GM21737 (cell line): ENCODE data around the gene PCMT1.
"Not testable (repeated sequence)": the region's sequence is repeated elsewhere in the genome, so short reads cannot be mapped to it uniquely, and the experiment has no call there.

Source experiments
- ATAC-seq: cut with Tn5 transposase; IDR thresholded peaks from one replicate; pipeline ENCODE4 v1.9.1; 2021; ENCODE audit warnings: mild to moderate bottlenecking, moderate library complexity; ENCODE audit not compliant: unreplicated experiment

Gene PCMT1

DNA sequence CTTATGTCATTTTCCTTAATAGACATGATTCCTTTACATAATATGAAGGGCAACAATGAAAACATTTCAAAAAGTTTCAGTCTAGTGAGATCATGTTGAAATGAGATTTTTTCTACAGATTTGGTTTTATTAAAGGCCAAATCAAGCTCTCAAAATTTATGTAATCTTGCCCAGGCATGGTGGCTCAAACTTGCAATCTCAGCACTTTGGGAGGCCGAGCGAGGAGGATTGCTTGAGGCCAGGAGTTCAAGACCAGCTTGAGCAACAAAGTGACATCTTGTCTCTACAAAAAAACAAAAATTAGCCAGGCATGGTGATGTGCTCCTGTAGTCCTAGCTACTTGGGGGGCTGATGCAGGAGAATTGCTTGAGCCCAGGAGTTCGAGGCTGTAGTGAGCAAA, 63.8 kb downstream of the PCMT1 start:
- ATAC-seq: no peak

DNA sequence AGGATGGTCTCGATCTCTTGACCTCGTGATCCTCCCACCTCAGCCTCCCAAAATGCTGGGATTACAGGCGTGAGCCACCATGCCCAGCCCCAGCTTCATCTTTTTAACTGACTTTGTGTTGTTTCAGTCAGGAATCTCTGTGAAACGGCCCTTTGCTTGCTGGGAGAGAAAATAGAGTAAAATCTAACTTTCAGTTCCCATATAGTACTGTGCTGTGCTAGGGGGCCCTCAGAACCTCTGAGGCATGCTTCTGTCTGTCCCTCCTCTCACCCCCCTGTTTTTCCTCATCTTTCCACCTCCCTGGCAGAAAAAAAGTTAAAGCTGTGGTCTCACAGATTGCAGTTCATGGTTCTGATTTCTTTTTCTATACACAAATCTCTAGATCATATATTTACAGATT, 66.2 kb downstream of the PCMT1 start:
- ATAC-seq: no peak

DNA sequence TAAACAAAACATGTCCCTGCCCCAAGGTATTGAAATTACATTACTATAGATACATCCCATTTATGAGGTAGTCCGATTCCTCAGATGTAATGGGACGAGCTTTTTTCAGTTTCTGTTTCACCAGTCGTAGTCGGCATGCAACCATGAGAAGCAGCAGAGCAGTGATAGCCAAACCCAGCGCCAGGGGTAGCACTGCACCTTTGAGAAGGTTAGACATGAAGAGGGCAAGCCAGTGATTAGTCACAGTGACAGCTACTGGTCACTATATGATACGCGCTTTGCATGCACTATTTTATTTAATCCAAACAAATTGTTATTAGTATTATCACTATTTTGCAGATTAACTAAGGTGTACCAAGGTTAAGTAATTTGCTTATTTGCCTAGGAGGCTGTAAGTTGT, 71.0 kb downstream of the PCMT1 start:
- no peak for ATAC-seq

DNA sequence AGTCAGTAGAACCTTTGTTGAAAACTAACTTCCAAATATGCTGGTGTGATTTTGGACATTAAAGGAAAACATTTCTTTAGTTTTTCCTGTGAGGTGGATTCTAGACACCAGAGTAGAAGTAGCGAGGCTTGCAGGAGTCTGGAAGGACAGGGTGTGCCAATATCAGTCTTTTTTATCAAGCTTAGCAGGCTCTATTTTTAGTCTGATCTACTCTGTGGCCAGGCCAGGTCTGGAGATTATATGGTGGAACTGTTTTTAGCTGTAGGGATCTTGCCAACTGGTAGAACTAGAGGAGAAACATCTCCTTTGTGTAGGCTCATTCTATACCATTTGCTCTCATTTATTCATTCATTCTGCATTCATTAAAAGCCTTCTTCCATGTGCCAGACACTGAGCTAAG, 72.0 kb downstream of the PCMT1 start:
- no peak for ATAC-seq

DNA sequence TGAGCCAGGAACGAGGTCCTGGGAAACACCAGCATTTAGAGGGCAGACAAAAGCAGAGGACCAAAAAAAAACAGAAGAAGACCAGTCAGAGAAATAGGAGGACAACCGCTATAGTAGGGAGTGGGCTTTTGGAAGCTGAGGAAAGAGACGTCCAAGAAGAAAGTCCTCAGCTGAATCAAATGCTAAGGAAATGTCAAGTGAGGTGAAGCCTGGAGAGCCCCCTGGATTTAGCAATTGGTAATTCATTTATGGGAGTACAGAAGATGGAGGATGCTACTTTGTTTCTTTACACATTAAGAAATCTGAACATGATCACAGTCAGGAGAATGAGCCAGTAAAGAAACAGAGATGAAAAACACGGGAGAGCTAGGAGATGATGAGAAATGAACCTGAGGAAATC, 73.5 kb downstream of the PCMT1 start:
- no peak for ATAC-seq

DNA sequence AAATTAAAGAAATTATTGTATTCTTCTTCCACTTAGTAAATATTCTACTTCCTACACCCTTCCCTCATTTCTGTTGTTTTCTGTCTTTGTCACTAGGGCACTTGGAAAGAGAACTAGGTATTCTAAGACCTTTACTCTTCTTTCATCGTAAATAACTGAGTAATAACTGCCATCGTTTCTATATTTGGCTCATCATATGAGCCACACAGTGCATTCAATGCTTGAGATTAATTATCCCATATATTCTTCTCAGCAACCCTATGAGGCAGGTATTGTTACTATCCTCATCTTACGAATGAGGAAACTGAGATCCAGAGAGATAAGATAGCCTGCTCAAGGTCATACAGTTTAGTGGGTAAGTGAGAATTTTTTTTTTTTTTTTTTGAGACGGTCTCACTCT, 75.8 kb downstream of the PCMT1 start:
- no peak for ATAC-seq

DNA sequence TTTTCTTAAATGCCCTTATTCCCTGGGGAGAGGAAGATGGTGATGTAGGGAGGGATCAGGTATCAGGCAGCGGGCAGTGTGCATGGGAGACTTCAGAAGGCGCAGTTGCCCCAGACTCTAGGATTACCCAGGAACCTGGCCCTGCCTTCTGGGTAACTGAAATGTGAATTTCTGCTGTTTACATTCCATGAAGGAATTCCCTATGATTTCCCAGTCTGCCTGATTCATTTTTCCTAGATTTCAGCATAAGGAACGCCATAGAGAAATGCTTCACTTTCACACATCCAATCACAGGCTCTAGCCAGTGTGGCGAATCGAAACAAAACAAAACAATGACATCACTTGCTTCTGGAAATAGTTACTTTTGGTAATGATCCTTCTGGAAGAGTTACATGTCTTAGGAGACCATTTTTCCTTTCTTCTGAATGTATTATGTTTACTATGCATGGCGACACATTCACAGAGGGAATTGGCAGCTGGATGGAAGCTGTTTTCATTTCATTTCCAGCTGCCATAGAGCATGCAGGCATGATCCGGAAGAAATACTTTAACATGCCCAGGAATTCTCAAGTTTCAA, 81.3 kb downstream of the PCMT1 start:
- no peak for ATAC-seq

DNA sequence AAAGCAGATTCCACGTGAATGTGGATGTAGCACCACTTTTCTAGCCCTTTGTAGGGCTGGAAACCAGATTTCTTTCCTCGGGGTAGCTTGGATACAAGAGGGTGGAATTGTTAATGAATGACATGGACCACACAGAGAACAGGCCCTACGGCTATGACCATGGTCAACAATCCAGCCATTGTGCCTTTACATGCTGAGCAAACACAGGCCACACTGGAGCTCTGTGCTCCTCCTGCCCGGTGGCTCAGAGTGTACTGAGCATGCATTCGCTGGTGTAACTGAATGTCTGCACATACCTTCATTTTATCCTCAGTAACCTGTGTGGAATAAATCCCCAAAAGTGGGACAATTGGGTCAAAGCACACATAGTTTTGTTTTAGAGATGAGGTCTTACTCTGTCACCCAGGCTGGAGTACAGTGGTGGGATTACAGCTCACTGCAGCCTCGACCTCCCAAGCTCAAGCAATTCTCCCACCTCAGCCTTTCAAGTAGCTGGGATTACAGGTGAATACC, 81.8 kb downstream of the PCMT1 start:
- no peak for ATAC-seq

DNA sequence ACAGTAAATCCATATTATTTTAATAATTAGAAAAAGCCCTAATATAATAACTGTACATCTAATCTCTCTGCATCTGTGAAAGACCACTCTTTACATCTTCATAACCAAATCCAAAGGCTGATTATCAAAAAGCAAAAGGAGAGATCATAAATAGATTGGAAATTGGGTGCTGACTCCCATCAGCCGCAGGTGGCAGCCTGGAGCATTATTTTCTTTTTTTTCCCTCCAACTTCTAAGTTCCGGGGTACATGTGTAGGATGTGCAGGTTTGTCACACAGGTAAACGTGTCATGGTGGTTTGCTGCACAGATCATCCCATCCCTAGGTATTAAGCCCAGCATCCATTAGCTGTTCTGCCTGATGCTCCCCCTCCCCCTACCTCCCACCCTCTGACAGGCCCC, 84.1 kb downstream of the PCMT1 start:
- no peak for ATAC-seq

DNA sequence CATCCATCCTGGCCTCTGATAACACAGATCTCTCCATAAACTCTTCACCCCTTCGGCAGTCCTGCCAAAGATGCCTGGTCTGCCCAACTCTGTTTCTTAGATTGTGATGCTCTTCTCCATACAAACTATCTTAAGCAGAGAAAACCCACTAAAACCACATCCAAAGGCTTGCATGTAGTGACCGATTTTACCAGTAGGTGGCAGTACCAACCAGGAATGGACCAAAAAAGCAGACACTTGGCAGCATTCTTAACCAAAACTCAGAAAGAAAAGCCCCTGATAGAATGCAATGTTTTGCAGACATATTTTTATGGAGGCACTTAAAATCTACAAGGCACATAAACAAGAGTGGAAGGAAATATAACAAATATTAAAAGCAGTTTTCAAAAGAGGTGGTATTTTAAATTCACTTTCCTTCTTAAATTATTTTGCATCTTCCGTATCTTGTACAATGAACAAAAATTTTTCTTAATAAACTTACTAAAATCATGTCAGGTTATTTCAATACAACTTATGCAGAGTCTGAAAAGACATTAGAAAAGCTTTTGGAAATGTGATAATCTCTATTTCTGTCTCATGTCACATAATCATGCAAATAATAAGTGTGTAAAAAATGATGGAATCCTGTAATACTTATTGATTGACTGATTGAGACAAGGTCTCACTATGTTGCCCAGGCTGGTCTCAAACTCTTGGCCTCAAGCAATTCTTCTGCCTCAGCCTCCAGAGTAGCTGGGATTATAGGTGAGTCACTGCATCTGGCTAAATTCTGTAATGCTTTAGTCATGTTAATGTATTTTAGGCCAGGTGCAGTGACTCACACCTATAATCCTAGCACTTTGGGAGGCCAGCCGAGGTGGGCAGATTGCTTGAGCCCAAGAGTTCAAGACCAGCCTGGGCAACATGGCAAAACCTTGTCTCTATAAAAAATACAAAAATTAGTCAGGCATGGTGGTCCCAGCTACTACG, 85.3 kb downstream of the PCMT1 start:
- no peak for ATAC-seq

DNA sequence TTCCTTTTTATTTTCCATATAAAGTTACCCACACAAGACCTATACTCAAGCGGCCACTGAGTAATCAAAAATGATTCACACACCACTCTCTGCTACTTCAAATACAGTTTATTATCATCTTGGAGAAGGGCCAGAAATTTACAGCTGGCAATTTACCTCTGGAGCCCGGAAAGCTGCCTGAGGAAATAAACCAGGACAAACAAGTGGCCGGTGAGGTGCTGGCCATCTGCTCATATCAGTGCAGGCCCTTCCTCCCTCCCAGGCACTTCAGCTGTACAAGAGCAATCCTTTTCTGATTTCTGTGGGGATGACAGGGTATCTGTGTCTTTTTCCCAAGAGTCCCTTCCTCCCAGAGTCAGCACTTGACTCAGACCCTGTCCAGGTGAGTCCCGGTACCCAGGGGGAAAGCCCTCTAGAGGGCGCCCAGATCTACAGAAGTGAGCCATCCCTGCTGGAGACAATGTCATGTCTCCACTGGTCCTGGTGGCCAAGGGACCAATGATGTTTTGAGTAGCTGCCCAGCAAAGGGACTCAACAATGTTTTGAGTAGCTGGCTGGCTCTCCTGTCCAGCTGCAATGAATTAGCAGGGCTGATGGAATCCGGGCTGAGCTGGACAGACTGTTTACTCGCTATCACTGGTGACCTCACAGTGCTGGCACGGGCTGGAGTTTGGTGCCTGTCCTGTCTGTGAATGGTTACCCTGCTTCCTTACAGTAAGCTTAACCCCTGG, 91.0 kb downstream of the PCMT1 start:
- no peak for ATAC-seq

DNA sequence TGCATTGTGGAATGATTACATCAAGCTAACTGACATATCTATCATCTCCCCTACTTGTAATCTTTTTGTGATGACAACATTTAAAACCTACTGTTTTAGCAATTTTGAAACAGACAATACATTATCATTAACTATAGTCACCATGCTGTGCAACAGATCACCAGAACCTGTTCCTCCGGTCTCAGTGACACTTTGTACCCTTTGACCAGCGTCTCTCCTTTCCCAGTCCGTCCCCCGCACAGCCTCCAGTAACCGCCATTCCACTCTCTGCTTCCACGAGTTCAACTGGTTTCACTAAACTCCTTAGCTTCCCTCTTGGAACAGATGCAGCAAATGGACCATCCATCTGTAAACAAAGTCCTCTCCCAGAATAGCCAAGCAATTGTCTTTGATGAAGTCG, 92.8 kb downstream of the PCMT1 start:
- no peak for ATAC-seq

DNA sequence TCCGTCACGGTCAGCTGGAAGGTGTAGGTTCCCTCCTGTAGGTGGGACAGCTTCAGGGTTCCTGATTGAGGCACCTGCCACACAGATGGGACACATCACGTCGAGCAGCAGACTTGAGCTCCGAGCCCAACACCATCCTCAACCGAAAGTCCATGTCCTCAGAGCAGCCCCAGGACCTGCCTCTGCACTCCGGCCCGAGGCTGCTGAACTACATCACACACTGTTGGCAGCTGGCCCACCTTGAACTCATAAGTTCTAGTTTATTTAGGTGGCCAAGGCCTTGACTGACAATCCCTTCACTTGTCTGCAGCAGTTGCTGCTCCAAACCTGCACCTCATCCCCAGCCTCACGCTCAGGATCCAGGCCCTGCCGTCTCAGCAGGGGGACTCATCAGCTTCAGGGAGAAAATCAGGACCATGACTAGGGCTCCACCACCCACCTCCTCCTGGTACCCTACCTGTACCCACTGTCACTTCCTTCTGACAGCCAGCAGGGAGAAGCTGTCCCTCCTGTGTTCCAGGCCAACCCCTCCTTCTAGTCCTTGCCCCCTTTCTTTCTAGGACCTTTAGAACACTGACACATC, 93.6 kb downstream of the PCMT1 start:
- ATAC-seq: no peak

DNA sequence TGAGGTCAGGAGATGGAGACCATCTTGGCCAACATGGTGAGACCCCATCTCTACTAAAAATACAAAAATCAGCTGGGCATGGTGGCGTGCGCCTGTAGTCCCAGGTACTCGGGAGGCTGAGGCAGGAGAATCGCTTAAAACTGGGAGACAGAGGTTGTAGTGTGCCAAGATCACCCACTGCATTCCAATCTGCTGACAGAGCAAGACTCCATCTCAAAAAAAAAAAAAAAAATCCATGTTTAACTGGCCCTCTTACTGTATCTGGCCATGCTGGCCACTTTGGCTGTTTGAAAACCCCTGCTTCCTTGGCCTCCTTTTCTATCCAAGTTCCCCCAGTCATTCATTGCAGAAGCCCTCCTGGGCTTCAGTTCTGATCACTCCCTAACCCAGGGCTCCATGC, 94.5 kb downstream of the PCMT1 start:
- ATAC-seq: not testable (repeated sequence)

DNA sequence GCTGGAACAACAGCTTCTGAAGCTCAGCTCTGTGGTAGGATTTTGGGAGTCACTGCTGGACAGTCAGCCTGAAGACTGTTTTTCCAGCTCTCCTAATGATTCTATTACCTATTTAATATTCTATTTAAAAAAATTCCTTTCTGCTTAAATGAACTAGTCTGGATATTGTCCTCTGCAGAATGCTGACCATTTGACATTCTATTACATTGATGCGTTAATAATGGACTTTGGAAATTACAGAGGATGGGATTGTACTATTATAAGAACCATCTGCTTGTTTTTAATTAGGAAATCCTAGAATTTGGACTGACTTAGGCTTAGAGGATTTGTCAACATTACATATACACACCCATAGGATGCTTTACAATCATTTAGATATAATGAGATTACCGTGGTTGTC, 94.9 kb downstream of the PCMT1 start:
- no peak for ATAC-seq

DNA sequence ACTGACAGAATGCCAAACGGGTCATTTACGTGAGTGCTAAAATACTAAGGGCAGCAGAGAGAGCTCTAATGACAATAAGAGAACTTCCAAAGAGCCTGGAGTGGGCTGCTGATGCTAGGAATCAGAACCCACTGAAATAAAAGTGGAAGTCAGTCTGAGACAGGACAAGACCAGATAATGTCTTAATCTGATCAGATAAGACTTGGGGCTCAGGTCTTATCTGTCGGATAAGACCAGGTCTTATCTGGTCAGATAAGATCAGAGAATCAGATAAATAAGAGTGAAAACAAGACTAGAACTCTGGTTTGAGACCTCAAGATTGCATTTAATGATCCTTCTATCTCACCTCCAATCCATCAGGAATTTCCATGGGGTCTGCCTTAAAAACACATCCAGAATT, 96.0 kb downstream of the PCMT1 start:
- ATAC-seq: no peak

DNA sequence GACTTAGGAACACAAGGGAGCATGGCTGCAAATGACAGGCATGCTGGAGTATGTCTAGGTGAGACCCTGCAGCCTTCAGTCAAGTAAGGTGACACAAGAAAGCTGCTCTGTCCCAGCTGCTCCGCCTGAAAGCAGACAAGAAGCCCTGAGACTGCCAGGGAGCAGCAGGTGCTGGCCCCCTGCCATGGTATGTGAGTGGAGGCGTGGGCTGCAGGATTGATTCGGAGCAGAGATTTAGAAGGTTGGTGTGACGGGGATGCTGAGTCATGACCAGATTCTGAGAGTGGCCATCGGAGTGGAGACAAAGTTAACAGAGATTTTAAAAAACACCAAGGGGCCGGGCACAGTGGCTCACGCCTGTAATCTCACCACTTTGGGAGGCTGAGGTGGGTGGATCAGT, 96.8 kb downstream of the PCMT1 start:
- ATAC-seq: no peak

DNA sequence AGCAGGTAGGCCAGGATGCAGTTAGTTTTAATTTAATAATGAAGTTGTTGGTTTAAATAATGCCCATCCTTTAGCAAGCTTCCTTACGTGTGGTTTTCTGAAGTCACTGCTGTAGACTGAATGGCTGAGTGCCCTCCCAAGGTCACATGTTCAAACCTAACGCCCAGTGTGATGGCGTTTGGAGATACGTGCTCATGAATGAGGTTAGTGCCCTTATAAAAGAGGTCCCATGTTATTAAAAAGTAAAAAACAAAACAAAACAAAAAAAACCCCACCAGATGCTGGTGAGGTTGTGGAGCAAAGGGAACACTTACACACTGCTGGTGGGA, 98.4 kb downstream of the PCMT1 start:
- ATAC-seq: no peak

DNA sequence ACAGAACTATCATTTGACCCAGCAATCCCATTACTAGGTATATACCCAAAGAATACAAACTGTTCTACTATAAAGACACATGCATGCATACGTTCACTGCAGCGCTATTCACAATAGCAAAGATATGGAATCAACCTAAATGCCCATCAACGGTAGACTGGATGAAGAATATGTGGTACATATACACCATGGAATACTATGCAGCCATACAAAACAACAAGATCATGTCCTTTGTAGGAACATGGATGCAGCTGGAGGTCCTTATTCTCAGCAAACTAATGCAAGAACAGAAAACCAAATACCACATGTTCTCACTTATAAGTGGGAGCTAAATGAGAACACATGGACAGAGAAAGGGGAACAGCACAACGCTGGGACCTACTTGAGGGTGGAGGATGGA, 98.8 kb downstream of the PCMT1 start:
- not testable (repeated sequence) for ATAC-seq

DNA sequence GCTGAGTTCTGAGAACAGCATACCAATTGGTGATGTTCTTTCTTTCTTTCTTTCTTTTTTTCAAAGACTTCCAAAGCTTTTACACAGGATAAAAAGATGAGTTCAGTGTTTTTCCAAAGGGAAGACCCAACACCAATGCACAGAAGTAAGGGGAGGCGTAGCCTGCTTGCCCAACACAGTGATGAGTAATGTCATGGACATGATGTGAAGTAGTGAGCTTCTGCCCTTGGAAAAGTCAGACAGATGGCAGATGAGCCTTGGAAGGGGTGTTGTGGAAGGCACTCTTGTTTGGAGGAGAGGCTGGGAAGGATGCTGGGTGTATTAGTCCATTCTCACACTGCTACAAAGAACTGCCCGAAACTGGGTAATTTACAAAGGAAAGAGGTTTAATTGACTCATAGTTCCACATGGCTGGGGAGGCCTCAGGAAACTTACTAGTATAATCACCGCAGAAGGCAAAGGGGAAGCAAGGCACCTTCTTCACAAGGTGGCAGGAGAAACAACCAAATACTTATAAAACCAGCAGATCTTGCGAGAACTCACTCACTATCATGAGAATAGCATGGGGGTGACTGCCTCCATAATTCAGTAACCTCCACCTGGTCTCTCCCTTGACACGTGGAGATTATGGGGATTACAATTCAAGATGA, 102.0 kb downstream of the PCMT1 start:
- no peak for ATAC-seq

DNA sequence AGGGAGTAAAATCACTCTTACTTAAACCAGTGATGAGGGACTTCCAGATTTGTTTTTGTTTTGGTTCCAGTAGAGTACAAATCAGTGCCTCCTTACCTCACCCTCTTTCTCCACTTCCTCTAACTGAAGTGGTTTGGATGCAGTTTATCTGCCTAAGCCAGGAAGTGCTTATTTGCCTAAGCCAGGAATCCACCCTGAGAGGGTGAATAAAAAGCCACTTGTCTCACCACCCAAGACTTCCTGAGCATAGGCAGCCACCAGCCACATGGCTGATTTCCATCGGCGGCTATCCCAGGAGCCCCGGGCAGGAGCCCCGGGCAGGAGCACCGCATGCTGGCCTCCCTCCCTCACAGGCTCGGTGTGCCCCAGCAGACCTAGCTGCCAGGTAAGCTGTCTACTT, 102.6 kb downstream of the PCMT1 start:
- peak; percentile 60 for ATAC-seq
